GM21717 (cell line): ENCODE results near the gene RBM6.

Source experiments
- ATAC-seq: cut with Tn5 transposase; IDR thresholded peaks from one replicate; pipeline ENCODE4 v1.9.1; 2021; ENCODE audit warnings: mild to moderate bottlenecking, moderate library complexity; ENCODE audit not compliant: unreplicated experiment

The RBM6 gene

GRCh38 chr3:50124052-50124799 is 184.3 kb downstream of the RBM6 start:
- ATAC-seq, result no peak

GRCh38 chr3:50124800-50125178 is 184.8 kb downstream of the RBM6 start:
- no peak for ATAC-seq

GRCh38 chr3:50125541-50126286 is 185.8 kb downstream of the RBM6 start:
- no peak for ATAC-seq

GRCh38 chr3:50126287-50127211 is 186.6 kb downstream of the RBM6 start:
- ATAC-seq, result no peak
